ENCODE data around the gene CEP112.

DNA sequence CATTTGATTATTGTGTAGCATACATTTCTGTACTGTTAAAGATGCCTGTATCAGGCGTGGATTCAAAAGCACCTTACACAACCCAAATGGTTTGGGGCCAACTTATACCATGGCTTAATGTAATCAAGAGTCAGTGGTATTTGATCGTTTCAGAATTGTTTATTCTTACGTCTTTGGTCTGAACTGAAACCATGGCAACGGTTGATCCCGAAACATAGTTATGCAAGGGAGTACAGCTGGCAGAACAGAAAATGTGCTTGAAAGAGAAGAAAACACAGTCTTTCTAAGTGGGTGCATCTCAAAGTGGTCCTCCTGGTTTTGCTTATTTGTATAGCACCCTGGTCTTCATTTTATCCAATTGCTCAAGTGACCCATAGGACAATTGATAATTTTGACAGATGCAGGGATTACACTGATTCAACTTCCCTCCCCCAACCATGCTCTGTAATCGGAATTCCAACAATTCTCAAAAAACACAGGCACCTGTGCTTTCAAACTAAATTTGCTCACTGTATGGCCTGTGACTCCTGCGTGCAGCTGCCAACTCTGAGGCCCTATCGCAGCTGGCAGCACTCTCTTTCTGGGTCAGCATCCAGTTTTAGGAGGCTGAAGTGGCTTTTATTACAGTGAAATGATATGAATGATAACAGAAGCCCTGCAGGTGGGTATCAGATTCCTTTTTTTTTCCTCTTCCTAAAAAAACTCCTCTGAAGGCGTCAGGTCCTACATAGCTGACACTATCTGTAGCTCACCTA lies 553.5 kb downstream of the CEP112 start:
- TF ChIP-seq, protein P1, sequence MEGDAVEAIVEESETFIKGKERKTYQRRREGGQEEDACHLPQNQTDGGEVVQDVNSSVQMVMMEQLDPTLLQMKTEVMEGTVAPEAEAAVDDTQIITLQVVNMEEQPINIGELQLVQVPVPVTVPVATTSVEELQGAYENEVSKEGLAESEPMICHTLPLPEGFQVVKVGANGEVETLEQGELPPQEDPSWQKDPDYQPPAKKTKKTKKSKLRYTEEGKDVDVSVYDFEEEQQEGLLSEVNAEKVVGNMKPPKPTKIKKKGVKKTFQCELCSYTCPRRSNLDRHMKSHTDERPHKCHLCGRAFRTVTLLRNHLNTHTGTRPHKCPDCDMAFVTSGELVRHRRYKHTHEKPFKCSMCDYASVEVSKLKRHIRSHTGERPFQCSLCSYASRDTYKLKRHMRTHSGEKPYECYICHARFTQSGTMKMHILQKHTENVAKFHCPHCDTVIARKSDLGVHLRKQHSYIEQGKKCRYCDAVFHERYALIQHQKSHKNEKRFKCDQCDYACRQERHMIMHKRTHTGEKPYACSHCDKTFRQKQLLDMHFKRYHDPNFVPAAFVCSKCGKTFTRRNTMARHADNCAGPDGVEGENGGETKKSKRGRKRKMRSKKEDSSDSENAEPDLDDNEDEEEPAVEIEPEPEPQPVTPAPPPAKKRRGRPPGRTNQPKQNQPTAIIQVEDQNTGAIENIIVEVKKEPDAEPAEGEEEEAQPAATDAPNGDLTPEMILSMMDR (IDR thresholded peaks at IDR 0.05) = no peak
- TF ChIP-seq POLR2A (IDR thresholded peaks at IDR 0.05) = no peak
- no peak for TF ChIP-seq POLR2AphosphoS5 (IDR thresholded peaks at IDR 0.05)
- TF ChIP-seq EP300 (IDR thresholded peaks at IDR 0.05) = no peak
